Measurements from ENCODE around the gene OR4B1.

OR4B1 gene

GRCh38 chr11:48263423-48263911 is 46.9 kb downstream of the OR4B1 start, which contains the start of gene OR4X1:
Gene OR4X1, plus strand, starts transcription at chr11:48263861. Its CDS starts 0 bp downstream, at chr11:48263861.
- no peak for DNase-seq

All from activated T-cell treated with anti-CD3 and anti-CD28 coated beads, Interleukin-2, amount 50 U/mL, for 1 hour (primary cell).